Activated CD4-positive, alpha-beta T cell treated with anti-CD3 and anti-CD28 coated beads, Interleukin-2, amount 50 U/mL, for 24 hours (primary cell): ENCODE data around the gene SPATC1L.
"Not testable (repeated sequence)": the region's sequence is repeated elsewhere in the genome, so short reads cannot be mapped to it uniquely, and the experiment has no call there.

Experiments
- DNase-seq, 2 donors: peaks; one replicate each; pipeline ENCODE4 v3.0.0-alpha.2; 2020; ENCODE audit warnings: low read depth in 1 of 2, low spot score in 1 of 2

The SPATC1L gene

DNA sequence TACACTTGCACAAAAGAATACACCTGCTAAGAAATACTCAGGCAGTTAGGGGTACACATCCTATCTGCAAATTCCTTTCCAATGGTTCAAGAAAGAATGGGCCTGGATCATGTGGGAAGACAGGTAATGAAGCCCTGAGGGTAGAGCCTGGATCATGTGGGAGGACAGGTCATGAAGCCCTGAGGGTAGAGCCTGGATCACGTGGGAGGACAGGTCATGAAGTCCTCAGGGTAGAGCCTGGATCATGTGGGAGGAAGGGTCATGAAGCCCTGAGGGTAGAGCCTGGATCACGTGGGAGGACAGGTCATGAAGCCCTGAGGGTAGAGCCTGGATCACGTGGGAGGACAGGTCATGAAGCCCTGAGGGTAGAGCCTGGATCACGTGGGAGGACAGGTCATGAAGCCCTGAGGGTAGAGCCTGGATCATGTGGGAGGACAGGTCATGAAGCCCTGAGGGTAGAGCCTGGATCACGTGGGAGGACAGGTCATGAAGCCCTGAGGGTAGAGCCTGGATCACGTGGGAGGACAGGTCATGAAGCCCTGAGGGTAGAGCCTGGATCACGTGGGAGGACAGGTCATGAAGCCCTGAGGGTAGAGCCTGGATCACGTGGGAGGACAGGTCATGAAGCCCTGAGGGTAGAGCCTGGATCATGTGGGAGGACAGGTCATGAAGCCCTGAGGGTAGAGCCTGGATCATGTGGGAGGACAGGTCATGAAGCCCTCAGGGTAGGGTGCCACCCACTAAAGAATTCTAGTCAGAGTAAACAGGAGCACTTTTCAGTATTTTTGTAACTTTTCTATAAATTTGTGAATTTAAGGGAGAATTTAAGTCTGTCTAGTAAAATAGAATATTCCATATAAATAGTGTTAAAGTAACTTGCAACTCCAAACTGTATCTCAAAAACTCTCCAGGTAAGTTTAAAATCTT, 16.9 kb upstream of the SPATC1L start:
- not testable (repeated sequence) for DNase-seq

DNA sequence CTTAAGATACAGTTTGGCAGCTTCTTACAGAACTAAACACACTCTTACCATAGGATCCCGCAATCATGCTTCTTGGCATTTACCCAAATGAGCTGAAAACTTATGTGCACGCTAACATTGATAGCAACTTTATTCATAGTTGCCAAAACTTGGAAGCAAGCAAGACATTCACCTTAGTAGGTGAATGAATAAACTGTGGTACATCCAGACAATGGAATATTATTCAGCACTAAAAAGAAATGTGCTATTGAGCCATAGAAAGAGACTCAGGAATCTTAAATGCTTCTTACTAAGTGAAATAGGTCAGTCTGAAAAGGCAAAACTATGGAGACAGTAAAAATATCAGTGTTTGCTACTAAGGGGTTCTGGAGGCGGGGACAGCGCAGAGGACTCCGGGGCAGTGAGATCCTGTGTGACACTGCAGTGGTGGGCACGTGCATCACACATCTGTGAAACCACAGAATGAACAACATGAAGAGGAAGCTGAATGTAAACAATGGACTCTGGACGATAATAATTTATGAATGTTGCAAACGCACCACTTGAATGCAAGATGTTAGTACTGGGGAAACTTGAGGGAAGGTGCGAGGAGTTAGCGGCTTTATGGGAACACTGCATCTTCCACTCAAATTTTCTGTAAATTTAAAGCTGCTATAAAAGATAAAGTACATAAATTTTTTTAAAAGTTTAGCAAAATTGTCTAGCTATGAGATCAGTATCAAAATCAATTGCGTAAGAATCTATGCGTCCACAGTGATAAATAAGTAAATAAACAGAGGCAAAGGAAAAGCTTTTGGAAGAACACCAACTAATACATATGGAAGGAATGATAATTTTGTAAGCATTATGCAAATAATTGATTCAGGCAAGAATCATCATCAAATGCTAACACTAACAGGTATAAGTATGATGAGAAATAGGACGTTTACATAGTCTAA, 15.4 kb upstream of the SPATC1L start:
- no peak for DNase-seq

DNA sequence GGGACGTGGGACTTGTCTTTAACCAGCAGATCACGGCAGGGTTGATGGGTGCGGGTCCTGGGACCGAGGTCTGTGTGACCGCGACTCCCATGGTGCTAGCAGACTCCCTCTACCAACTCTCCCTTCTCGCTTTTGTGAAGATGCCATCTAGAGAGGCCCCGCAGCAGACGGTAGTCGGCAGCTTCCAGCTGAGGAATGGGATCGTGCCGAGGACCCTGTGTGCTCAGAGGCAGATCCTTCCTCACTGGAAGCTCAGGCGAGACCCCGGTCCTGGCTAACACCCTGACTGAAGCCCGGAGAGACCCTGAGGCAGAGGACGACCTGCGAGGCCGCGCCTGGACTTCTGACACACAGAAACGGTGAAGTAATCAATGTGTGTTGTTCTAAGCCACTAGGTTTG, 12.5 kb upstream of the SPATC1L start:
- DNase-seq = no peak

DNA sequence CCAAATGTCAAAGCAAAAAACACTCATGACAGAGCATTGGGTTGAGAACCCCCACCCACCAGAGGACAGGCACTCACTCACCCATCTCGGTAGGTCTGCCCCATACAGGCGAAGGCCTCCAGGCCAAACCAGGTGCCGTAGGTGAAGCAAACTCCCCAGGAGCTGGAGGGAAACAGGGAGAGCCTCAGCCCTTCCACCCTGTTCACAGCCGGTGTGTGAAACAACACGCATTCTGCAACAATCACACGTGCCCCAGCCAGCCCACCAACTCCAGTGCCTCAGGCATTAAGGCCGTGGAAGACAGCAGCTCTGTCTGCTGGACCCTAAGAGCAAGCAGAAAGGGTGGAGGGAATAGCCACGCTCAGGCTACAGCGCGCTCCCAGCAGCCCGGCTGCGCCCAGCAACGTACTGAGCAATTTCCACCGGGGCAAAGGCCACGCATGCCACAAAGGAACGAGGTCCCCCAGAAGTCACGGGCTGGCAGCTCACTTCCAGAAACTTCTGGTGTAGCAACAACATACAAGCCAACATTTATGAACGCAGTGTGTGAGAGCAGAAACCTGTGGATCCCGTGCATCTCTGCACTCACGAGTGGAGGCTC, 11.4 kb upstream of the SPATC1L start:
- no peak for DNase-seq

DNA sequence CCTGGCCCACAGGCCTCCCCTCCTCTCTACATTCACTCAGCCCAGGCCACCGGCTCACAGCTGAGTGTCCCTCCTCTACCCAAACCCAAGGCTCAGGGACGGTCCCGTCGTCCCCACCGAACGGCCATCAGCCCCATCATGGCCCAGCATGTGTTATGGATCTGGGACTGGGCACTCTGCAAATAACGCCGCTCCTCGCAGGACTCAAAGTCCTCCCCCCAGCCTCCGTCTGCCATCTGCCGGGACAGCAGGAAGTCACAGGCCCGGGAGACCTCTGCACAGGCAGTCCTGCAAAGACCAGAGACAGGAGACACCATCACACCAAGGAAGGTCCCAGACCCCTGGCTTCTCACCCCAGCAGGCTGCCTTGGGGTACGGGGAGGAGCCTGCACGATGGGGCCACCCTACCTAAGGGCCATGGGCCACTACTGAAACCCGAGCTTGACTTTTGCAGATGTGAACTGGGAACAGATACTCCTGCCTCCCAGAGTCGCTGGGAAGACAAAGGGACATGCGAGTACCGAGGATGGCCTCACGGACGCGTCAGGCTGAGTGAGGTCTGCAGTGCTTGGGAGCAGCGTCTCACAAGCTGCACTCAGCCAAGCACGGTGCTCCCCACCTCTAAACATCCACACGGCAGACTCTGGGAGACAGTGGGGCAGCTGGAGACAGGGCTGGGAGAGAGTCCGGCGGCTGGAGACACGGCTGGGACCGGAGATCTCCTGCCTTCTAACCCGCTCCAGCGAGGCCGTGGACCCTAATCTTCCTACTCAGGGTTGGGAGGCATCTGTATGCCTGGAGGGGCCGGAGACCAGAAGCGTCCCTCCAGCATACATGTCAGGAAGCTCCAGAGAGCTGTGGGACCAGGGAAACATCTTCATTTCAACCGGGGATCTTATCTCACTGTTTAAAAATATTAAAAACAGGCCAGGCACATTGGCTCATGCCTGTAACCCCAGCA, 10.4 kb upstream of the SPATC1L start:
- no peak for DNase-seq

DNA sequence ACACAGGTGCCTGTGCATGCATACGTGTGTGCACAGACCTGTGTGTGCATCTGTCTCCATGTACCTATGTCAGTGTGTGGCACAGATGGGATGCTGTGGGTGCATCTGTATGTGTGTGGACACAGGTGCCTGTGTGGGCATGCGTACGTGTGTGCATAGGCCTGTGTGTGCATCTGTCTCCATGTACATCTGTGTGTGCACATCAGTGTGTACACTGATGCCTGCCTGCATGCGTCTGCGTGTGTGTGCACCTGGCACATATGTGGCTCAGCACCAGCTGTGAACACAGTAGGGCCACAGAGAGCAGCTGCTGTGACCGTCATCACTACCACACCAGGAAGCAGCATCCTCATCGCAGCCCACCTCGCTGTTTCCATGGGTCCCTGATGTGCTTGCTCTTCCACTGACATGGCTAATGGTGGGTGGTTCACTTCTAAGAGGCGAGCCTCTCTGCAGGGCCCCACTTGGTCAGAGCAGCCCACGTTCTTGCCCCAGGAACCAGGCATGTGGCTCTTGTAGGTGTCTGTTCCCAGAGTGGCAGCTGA, 9.6 kb upstream of the SPATC1L start:
- DNase-seq = no peak

DNA sequence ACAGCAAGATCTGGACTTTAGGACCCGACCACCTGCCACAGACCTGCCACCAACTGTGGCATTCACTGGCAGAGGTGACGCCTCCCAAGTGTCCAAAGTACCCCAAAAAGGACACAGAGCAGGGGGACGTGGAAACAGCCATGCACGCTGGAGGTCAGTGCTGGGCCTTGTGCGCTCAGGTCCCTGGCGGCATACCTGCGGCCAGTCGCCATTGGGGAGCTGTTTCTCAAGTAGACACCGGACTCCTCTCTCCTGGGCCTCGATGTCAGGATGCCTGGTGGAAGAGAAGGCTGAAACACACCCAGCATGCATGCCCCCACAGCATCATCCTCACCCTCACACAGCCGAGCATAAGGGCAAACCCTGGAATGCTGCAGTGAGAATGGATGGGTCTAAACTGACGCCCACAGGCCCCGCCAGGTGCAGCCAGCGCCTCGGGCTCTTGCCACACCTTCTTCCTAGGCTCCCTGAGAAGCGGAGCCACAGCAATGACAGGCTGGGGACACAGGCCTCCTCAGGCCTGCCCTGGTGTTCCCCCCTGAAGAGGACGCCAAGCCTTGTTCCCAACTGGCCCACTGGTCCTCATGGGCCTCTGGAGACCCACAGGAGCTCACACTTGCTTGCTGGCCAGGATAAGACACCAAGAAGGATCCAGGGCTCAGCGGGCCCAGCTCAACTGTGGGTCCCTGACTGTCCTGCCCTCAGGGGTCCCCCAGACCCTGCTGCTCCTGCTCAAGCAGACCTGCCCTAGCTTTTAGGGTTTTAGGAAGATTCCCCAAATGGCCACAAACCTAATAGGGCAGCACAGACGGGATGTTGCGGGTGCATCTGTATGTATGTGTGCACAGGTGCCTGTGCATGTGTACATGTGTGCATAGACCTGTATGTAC, 7.7 kb upstream of the SPATC1L start:
- no peak for DNase-seq

DNA sequence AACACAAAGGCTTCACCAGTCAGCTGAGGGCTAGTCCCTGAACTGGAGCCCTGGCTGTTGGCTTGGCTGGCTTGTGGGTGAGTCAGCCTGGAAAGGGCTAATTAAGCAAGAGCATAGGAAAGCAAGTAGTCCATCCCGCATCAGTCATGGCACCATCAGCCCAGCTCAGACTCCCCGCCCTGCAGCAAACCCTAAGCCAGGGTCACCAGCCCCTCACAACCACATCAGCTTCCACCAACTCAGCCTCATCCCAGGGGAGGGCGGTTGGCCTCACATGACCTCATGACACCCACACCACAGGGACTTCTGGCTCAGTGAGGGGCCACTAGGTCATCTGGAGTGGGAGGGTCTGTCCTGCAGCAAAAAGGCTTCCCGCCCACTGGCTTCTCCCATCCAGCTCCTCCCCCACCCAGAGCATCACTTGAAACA, 7.0 kb upstream of the SPATC1L start:
- no peak for DNase-seq

DNA sequence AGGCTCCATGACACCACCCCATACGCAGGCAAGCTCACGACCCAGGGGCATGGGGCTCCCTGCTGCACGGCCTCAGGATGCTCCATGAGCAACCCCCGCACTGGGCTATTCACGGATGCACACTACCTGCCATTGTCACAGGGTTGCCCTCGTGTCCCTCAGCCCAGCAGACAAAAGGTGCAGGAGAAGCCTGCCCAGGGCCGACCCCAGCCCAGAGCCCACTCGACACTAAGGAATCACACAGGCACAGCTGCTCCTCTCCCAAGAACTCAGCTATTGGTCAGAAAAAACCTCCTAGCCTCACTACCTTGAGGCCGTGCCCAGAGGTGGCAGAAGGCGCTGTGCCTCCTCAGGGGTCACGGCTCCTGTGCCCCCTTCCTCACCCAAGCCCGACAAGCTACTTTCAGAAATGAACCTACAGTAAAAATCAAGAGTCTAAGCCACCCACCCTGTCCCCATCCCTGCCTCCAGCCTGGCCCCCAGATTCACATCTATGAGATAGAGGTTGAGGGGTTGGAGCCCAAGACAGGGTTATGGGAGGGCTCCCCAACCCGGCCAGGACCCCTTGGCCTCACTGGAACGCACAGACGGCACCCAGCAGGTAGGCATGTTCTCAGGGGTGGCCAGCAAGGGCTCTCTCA, 6.4 kb upstream of the SPATC1L start:
- no peak for DNase-seq

DNA sequence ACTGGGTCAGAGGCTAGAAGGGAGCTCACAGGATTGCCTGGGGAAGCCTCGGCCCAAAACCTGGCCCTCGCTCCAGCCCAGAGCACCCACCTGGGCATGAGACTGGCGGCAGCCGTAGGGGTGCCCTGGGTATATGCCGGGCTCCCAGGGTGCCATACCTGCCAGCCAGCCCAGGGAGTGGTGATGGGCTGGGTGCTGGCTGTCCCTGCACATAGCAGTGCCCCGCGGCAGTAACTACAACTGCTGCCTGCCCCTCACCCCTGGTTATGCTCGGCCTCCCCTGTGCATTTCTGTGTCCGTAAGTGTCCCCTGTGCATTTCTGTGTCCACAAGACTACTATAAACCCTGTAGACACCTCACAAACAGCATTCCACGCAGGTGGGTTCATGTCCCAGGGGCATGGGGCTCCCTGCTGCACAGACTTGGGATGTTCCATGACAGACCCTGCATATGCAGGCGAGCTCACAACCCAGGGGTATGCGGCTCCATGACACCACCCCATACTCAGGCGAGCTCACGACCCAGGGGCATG, 5.8 kb upstream of the SPATC1L start:
- DNase-seq = no peak

DNA sequence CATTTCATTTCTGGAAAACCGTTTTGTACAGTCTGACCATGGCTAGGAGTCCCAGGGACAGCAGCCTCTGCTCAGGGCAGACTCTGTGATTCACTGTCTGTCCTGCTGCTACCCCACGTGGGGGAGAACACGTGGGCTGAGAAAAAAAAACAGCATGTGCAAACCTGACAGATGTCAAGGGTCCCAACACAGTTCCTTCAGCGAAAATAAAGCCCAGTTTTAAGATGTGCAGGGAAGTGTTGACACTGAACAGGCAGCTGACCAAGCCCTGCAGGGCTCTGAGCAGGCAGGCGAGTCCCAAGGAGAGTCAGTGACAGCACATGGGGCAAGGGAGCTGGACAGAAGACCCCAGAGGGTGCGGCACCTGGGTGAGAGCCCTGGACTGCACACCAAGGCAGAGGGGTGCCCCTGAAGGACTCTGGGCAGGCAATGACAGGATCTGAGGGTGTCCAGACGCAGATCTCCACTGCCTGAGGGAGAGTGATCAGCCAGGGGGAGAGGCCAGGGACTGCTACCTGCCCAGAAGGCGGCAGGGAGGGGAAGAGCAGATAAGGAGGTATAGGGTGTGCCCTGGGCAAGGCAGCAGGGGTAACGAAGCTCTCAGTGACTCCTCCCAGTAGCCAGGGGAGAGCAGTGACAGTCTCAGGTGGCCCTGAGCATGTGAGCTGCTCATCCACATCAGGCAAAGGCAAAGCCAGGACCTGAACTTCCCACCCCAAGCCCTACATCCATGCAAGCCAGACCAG, 5.1 kb upstream of the SPATC1L start:
- no peak for DNase-seq

DNA sequence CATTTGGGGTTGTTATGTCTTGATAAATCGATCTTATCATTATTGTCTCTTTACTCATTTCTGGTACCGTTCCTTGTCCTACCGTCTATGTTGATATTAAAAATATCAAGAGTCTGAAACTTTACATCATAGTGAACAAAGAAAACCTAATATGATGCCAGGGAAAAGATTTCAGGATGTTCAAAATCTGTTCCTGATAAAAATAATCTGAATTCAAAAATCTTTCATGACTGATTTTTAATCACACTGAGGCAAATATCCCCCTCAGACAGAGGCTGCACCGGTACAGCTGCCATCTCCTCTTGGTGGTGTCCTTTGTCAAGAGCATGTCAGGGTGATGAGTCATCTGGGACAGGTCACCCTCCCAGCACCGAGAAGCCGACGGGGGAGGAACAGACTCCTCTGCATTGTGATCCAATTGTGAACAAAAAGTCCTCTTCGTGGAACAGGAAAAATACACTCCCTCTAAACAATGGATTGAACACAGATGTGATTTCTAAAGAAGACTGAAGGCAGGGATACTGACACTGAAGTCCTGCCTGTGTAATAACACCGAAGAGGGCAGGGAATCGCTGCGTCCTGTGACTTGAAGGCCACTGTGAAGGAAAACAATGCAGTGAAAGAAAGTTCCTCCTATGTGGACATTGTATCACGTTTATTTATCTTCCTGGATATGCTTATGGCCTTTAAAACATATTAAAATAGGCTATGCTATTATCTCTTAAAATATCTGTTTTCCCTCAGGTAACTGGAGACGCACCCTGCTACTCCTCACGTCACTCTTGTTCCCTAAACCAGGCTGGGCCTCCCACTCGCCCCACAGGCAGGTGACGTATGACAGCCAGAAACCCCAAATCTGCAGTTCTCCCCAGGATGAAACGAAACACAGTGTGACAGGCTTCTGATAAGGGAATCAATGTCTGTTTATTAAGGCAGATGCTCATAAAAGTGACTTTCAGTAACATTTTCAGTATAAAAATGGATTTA, 4.3 kb upstream of the SPATC1L start:
- DNase-seq = no peak

DNA sequence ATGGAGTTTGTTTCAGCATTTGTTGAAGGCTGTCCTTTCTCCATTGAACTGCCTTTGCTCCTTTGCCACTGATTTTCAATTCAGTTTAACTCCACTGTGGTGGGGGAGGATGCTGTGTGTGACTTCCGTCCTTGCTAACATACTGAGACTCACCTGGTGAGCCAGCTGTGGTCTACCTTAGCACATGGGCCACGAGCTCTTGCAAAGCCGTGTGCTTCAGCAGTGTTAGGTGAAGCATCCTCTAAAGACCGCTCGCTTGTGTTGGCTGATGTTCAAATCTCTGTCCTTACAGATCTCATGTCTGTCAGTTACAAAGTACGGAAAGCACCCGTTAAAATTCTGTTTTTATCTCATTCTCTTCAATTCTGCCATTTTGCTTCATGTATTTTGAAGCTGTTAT, 3.6 kb upstream of the SPATC1L start:
- DNase-seq = no peak

DNA sequence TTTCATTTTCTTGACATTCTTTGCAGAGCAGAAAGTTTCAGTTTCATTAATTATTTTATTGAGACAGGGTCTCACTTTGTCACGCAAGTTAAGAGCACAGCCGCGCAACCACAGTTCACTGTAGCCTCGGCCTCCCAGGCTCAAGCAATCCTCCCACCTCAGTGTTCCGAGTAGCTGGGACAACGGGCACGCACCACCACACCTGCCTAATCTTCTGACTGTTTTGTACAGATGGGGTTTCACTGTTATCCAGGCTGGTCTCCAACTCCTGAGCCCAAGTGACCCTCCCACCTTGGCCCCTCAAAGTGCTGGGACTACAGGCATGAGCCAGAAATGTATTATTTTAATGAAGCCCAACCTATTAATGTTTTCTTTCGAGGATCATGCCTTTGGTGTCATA, 3.0 kb upstream of the SPATC1L start:
- DNase-seq = no peak

DNA sequence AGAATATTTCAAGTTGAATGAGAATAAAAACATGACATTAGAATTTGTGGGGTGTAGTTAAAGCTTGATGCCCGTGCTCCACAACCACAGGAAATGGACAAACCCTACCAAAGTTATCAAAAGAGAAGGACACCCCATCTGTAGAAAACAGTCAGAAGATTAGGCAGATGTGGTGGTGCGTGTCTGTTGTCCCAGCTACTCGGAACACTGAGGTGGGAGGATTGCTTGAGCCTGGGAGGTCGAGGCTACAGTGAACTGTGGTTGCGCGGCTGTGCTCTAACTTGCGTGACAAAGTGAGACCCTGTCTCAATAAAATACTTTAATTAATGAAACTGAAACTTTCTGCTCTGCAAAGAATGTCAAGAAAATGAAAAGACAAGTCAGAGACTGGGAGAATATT, 1.5 kb upstream of the SPATC1L start:
- DNase-seq = no peak
